IPS DF 4.7 (cell line): Measurements from ENCODE around the gene GATA5.

Experiments used
- DNase-seq: peaks from one replicate; pipeline ENCODE4 v3.0.0-alpha.2; 2013; ENCODE audit warnings: low spot score; ENCODE audit errors: extremely low read depth

GATA5 gene

DNA sequence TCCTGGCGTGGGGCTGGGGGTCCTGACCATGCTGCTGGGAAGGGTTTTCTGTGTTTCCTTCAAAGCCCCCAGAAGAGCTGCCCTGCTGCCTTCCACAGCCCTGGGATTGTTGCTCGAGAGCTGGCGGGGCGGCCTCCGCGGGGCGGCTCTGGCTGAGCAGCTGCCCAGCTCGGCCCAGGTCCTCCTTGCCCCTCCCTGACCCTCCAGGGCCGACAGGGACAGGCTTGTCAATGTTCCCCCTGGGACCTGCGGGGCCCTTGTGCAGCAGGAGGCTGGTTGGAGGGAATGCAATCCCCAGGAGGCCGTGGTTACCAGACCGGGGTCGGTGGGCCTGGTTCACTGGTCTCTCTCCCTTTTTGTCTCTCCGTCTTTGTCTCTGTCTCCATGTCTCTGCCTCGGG, 19.9 kb downstream of the GATA5 start:
- DNase-seq, result no peak

DNA sequence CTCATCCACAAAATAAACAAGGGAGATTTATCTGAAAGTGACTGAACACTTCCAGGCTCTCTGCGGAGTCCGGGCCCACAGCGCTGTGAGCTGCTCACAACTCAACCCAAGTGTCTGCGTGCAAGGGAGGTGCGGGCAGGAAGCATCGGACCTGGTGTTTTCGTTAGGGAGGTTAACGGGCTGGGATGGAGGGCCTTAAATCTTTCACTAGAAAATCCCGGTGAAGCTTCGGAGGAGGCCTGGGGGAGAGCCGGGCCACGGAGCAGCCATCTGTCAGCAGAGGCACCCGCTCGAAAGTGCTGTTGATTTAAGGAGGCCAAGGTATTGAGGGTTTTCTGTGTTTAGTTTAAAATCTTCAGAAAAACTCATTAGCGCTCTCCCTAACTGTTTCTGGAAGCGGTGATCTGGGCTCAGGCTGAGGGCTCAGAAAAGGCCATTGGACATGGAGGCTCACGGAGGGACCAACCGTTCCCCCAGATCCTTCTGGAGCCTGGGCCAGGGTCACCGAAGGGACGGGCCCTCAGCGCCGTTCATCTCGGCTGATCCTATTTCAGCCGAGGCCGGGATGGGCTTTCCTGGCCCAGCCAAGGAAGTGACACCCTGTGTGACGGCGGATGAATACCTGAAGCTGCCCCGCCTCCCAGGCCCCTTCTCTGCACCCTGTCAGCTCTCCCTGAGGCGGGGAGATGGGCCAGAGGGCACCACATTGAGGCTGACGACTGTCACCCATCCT, 20.7 kb downstream of the GATA5 start:
- DNase-seq, result no peak

DNA sequence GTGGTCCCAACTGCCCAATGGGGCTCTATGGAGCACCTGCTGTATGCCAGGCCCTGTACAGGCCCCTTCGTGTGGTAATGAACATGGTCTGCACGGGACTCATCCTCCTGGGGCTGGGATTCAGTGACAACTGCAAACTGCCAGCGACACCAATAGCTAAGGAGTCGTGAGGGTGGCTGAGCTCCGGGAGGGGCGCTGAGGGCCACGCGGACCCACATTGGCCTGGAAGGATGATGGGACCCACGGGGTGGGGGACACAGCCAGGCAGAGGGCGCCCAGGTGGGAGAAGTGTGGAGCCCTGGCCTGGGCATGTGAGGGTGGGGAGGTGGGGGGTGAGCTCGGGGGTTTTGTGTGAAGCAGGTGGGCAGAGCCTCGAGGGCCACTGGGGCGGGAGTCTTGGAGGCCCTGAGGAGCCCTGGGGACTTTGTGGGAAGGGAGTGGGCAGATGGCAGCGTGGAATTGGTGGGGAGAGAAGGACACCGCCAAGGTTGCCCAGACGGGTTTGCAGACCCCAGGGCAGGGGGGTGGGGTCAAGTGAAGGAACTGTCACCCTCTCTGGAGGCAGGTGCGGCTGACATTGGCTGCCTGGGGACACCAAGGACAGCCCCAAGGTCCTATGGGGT, 22.5 kb downstream of the GATA5 start:
- no peak for DNase-seq

DNA sequence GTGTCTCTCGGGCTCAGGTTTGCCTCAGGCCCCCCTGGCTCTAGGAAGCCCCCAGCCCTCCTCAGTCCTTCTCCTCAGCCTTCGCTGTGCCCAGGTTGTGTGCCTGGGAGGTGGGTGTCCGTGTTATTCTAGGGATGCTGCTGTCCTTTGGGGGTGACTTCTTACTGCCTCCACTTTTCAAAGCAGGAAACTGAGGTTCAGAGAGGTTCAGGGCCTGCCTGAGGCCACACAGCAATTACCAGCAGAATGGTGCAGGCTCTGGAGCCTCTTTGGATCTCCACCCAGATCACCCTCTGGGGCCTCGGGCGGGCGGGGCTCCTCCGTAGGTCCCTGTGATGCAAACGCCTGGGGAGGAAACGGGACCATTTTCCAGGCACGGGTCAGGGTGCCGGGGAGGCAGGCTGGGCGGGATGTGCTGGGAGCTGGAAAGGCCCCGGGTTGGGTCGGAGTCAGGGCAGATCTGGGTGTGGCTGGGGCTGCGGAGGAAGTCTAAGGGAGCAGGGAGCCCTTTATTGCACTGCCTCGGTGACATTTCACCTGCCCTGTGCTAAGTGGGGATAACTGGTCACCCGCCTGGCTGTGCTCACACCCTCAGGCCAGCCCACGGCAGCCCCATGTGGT, 23.2 kb downstream of the GATA5 start:
- DNase-seq, result no peak

DNA sequence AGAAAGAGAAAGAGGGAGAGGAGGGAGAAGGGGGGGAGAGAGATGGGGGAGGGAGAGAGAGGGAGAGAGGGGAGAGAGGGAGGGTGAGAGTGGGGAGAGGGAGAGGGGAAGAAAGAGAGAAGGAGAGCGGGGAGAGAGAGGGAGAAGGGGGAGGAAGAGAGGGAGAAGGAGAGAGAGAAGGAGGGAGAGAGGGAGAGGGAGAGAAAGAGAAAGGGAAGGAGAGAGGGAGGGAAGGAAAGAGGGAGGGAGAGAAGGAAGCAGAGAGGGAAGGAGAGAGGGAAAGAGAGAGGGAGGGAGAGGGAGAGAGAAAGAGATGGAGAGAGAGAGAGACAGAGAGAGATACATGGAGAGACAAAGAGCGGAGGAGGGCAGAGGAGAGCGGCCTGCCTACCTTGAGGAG, 23.8 kb downstream of the GATA5 start:
- DNase-seq, result no peak

DNA sequence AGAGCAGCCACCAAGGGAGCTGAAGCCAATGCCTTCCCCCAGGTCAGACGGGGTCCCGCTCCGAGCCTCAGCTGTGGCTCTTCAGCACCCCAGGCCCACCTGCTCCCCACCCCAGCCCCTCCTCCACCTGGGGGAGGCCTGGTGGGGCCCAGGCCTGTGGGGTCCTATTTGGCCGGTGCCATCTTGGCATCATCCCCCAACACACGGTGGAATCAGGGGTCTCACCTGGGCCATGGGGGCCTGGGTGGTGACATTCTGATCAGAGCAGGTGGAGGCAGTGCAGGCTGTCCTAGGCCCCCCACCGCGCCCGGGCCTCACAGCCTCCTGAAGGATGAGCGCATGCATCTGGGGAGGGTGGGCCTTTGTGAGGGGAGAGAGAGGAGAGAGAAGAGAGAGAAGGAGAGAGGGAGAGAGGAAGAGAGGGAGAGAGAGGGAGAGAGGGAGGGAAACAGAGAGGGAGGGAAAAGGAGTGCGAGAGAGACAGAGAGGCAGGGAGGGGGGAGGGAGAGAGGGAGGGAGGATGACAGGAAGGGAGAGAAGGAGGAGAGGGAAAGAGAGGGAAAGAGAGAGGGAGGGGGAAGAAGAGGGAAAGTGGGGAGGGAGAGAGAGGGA, 24.5 kb downstream of the GATA5 start:
- no peak for DNase-seq

DNA sequence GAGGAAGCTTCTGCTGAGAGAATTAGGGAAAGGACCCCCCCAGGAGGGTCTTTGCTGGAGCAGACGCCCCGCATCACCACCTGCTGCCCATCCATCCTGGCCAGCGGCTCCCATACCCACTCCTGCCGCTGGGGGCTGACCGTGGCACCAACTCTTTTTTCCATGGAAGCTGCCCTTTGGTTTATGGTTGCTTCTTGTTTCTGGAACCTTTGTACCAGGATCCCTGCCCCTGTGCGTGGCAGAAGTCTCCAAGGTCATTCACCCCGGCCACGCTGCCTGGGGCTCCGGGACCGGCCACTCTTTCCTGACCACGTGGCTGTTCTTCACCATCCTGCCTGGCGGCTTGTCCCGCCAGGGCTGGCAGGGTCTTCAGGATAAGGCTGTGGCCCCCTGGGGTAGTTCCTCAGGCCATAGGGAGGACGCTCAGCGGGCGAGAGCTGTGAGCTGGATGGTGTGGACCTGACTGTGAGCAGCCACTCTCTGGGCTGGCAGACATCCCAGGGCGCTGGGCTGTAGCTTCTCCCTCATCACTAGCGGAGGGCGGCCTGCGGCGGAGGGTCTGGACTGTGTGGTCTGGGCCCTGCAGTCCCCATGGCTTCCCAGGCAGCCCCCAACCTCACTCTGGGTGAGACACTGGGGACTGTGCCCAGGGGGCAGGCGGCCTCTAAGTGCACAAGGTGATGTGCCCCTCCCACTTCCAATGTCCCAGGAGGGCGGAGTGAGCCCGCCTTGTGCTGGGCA, 25.7 kb downstream of the GATA5 start:
- DNase-seq, result no peak

DNA sequence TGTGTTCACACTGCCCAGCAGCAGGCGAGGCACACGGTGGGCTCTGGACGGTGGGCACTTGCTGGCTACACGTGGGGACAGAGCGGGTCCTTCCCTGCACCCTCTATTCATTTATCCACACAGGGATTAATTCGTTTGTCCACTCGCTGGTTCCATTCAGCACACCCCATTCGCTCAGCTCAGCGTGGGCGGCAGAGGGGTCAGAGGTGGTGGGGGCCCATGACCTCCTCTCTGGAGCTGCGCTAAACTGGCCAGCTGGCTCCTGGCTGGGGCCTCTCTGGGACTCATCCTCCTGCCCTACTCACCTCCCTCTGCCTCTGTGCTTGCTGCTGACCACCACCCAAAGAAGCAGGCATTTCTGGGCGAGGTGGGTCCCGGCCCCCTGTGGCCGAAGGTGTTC, 27.0 kb downstream of the GATA5 start:
- DNase-seq, result no peak

DNA sequence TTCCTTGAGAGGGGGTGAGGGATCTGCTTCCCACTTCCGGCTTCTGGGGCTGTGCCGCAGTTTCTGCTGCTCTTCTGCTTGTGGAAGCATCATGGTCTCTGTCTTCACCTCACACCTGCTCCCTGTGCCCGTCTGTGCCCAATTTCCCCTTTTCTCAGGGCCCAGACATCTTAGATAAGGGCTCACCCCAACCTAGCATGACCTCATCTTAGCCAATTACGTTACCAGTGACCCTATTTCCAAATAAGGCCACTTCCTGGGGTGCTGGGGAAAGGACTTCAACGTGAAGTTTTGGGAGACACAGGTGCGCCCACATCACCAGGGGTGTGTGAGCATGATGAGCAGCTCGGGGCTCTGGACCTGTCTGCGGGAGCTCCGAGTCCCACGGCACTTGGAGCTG, 27.8 kb downstream of the GATA5 start:
- DNase-seq, result no peak

DNA sequence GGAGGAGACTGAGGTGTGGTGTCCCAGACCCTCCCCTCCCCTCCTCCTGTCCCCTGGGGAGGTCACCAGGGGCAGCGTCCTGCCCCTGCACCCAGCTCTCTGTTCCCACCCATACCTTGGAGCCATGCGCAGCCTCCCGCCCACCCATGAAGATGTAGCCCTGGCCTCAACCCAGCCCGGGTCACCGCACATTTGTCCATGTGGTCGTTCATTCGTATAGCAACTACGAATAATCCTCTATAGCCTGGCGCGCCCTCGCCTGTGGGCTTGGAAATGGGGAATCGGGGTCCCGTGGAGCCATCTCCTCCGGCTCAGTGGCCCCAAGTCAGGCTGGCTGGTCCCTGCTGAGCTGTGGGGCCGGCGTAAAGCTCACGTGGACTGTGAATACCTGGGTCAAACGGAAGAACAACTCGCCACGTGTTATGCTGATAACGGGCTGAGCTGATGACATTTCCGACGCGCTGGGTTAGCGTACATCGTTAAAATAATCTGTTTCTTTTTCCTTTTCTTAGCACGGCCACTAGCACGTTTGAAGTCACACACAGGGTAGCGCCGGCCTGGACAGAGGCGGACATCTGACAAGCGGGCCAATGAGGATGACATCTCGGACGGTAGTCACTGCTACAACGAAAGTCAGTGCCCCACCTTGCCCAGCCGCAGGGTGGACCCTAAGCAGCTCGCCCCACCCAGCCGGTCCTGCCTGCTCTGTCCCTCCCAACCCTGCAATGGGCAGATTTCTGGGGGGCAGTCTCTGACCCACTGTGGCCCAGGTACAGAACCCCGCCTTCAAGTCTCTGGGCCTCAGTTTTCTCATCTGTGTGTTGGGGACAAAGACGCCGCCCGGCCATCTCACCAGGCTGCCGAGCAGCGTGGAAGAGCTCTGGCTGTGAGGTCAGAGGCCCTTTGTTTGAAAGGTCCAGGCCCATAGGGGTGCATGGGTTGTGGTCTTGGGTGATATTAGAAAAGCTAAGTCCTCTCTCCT, 28.6 kb downstream of the GATA5 start:
- no peak for DNase-seq

DNA sequence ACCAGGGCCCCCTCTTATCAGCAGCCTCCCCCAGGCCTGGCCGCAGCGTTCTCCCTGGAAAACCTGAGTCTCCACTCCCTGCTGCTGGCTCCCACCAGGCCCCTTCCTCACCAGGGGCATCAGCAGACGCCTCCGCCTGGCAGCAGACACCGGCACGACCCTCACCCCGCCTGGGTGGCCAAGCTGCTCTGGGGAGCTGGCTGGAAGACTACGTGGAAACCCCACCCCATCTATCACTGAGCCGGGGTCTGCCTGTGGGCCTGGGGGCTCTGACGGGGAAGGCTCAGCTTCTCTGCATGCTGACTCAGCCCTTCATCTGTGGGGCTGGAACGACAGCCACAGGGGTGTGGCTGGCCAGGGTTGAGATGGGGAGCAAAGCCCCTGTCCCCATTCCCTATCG, 29.3 kb downstream of the GATA5 start:
- DNase-seq, result no peak

DNA sequence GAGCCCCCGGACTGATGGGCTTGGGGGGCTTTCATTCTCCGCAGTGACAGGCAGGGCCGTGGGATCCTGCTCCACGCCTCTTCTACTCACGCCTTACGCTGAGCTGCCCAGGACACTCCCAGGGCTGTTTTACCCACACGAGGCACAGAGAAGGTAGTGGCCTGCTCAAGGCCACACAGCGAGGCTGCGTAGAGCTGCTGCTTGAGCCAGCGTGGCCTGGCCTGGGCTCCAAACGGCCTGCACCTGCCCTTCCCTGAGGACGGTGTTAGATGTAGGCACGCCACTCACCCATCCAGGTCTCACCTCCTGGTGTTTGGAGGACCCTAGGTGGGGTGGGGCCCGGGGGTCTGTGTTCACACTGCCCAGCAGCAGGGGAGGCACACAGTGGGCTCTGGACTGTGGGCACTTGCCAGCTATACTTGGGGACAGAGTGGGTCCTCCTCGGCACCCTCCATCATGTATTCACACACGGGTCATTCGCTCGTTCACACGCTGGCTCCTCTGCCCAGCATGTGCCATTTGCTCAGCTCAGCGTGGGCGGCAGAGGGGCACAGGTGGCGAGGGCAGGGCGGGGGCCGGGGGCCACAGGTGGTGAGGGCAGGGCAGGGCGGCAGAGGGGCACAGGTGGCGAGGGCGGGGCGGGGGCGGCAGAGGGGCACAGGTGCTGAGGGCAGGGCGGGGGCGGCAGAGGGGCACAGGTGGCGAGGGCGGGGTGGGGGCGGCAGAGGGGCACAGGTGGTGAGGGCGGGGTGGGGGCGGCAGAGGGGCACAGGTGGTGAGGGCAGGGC, 30.0 kb downstream of the GATA5 start:
- no peak for DNase-seq

DNA sequence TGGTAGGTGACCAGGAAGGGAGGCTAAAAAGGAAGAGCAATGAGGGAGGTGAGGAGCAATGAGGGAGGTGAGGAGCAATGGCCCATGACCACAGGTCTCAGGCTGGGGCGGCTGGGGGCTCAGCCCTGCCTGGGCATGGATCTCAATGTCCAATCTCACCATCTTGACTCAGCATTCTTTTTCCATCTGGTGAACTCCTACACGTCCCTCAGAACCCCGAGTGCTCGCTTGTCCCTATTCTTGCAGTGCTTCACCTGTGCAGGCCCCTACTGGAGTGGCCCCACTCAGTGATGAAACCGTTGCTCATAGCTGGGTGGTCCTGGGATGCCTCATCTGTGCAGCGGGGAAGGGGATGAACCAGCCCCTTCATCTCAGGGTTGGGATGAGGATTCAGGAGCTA, 31.5 kb downstream of the GATA5 start:
- no peak for DNase-seq

DNA sequence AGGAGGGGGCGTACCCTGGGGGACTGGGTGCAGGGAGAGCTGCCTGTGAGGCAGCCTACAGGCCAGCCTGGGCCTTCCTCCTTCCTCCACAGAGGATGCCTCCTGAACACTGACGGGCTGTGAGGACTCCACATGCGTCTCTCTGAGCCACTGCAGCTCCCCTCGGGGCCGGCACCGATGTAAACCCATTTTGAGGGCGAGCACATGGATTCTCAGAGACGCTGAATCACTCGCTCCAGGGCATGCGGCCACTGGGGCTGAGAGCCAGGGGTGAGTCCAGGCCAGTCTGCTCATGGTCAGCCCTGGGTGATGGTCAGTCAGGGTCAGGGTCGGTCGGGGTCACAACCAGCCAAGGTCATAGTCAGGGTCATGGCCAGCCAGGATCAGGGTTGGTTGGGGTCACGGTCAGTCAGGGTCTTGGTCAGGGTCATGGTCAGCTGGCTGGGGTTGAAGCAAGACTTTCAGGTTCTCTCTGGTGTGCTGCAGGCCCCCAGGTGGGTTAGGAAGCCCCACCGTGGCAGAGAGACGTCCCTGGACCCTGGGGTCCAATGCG, 33.7 kb downstream of the GATA5 start:
- no peak for DNase-seq

DNA sequence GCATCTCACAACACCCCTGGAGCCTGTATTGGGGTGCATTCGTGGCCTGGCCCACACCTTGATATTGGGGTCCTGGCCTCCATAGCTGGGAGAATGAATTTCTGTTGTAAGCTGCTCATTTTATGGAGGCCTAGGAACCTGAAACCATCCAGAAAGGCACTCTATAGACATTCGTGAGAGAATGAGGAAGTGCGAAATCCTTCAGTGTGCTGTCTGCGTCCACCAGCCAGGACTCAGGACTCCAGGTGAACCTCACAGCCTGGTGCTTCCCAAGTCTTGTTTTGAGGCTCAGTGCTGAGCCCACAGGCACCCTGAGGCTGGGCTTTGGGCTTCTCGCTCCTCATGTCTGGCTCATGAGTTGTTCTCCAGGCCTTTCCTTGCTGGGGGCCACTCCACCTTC, 36.6 kb downstream of the GATA5 start:
- DNase-seq, result no peak

DNA sequence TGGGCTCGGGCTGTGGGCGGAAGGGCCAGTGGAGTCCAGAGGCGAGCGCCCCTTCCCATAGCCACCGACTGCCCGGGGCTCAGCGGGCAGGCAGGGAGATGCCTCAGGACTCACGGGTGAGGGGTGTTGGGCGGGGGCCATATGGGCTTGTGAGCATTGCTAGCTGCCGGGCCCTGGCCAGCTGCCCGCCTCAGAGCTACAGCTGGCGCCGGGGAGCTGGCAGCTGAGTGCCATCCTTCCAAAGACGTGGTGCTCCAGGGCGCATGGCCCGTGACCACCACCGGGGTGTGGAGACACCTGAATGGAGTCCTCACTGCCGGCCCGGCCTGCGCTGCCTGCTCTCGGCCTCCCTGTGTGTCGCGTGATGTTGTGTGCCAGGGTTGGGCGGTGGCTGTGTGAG, 37.9 kb downstream of the GATA5 start:
- no peak for DNase-seq

DNA sequence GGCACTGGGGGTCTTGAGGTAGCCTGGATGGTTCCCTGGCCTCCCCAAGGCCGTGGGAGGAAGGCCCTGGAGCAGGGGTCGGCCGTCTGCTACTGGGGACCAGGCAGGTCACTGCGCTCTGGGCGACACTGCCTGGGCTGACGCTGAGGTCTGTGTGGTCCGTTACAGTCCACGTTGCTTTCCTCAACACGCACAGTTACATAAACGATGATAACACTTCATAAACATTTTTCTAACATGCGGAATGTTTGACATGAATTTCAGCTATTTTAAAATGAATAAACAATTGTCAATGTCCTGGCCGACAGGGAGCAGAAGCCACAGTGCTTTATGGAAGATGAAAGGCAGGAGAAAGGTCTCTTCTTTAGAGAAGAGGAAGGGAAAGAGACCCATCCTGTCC, 38.3 kb downstream of the GATA5 start:
- no peak for DNase-seq

DNA sequence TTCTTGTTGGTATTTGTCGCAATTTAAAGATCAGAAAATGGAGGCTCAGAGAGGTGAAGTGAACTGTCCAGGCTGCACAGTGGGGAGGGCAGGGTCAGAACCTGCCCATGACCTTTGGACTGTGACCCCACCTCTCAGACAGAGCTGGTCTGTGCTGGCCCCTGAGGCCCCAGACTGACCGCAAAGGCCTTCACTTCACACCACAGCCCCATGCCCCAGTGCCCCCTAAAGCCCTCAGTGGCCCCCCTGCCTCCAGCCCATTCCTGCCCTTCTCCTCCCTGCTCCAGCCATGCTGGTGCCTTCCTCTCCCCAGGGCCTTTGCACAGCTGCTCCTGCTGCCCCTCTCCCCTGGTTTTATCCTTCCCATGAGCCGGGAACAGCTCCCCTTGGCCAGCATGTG, 39.1 kb downstream of the GATA5 start:
- DNase-seq, result no peak

DNA sequence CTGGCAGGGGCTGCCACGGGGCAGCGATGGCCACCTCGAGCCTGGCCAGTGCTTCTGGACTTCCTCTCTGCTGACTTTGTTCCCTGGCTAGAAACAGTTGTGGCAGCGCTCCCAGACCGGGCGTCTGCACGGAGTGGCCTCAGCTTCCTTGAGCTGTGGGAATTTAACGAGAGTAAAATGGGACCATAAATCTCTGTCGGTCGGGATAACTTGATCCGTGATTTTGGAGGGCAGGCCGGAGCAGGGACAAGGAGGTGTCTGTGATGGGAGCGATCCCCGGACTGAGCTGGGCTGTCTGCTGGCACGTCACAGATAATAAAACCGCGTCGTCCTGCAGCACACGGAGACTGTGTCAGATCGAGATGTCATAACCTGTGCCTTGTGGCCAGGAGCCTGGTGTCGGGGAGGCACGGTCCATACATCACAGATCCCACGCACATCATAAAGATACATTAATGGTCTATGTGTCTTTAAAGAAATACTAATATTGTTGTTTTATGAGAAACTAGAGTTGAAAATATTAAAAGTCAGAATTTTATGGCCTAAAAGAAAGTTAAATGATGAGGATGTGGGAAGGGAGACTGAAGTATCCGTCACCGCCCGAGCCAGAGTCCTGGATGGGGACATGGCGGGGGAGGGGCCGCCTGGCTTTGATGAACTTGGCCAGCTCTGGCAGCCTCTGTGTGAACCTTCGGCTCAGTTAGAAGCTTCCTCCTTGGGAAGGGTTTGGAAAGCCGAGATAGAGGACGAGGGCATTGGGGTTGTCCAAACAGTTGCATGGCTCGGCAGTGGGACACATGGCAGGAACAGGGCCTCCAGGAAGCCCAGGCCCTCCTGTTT, 41.9 kb downstream of the GATA5 start:
- no peak for DNase-seq
